HL-60 (cell line): ENCODE data around the gene MAP3K10.

Experiments used
- GABPA ChIP-seq: IDR thresholded peaks from 2 replicates; pipeline ENCODE4 v1.6.1; 2012; ENCODE audit warnings: low read depth
- POLR2AphosphoS5 ChIP-seq: IDR thresholded peaks from 2 replicates; pipeline ENCODE4 v1.6.1; 2012; ENCODE audit warnings: low read depth
- TF ChIP-seq, protein P1 (sequence below): IDR thresholded peaks from one replicate; pipeline ENCODE4 v1.5.1; 2011; ENCODE audit warnings: low read length, control low read depth, inconsistent platforms; ENCODE audit not compliant: insufficient read depth
- TF ChIP-seq, protein P2 (sequence below): IDR thresholded peaks from 2 replicates; pipeline ENCODE4 v1.6.1; 2012; ENCODE audit warnings: low read depth; ENCODE audit not compliant: insufficient replicate concordance

DNA sequence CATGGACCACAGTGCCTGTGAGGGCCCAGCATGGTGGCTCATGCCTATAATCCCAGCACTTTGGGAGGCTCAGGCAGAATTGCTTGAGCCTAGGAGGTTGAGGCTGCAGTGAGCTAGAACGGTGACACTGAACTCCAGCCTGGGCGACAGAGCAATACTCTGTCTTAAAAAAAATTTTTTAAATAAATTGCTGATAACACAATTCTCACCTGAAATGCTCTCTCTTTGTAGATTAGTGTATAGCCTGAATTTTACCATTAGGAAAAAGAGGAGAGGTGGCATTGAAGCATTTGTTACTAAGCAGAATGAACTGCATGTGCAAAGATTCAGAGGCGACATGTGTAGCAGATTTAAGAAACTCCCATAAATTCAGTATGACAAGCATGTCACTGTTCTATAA lies 29.1 kb upstream of the MAP3K10 start:
- TF ChIP-seq, protein P1, sequence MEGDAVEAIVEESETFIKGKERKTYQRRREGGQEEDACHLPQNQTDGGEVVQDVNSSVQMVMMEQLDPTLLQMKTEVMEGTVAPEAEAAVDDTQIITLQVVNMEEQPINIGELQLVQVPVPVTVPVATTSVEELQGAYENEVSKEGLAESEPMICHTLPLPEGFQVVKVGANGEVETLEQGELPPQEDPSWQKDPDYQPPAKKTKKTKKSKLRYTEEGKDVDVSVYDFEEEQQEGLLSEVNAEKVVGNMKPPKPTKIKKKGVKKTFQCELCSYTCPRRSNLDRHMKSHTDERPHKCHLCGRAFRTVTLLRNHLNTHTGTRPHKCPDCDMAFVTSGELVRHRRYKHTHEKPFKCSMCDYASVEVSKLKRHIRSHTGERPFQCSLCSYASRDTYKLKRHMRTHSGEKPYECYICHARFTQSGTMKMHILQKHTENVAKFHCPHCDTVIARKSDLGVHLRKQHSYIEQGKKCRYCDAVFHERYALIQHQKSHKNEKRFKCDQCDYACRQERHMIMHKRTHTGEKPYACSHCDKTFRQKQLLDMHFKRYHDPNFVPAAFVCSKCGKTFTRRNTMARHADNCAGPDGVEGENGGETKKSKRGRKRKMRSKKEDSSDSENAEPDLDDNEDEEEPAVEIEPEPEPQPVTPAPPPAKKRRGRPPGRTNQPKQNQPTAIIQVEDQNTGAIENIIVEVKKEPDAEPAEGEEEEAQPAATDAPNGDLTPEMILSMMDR = no peak
- TF ChIP-seq POLR2AphosphoS5 = no peak
- no peak for TF ChIP-seq GABPA
- TF ChIP-seq, protein P2, sequence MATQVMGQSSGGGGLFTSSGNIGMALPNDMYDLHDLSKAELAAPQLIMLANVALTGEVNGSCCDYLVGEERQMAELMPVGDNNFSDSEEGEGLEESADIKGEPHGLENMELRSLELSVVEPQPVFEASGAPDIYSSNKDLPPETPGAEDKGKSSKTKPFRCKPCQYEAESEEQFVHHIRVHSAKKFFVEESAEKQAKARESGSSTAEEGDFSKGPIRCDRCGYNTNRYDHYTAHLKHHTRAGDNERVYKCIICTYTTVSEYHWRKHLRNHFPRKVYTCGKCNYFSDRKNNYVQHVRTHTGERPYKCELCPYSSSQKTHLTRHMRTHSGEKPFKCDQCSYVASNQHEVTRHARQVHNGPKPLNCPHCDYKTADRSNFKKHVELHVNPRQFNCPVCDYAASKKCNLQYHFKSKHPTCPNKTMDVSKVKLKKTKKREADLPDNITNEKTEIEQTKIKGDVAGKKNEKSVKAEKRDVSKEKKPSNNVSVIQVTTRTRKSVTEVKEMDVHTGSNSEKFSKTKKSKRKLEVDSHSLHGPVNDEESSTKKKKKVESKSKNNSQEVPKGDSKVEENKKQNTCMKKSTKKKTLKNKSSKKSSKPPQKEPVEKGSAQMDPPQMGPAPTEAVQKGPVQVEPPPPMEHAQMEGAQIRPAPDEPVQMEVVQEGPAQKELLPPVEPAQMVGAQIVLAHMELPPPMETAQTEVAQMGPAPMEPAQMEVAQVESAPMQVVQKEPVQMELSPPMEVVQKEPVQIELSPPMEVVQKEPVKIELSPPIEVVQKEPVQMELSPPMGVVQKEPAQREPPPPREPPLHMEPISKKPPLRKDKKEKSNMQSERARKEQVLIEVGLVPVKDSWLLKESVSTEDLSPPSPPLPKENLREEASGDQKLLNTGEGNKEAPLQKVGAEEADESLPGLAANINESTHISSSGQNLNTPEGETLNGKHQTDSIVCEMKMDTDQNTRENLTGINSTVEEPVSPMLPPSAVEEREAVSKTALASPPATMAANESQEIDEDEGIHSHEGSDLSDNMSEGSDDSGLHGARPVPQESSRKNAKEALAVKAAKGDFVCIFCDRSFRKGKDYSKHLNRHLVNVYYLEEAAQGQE = no peak
